Glomerular visceral epithelial cell (primary cell): ENCODE data around the gene ZIC1.

ENCODE experiments used
- DNase-seq: peaks from one replicate; pipeline ENCODE4 v3.0.0-alpha.2; 2016; ENCODE audit errors: extremely low spot score

The ZIC1 gene

GRCh38 chr3:147422601-147423536, 13.7 kb downstream of the ZIC1 start:
- DNase-seq, result peak; percentile 22

GRCh38 chr3:147423537-147423797, 14.3 kb downstream of the ZIC1 start:
- DNase-seq, result no peak

GRCh38 chr3:147423798-147424580, 14.8 kb downstream of the ZIC1 start:
- no peak for DNase-seq

- DNase-seq, result no peak
These were observed 15.6 kb downstream of the ZIC1 start for GRCh38 chr3:147424581-147425387.

GRCh38 chr3:147425388-147425850, 16.3 kb downstream of the ZIC1 start:
- no peak for DNase-seq

GRCh38 chr3:147426931-147427330, 17.8 kb downstream of the ZIC1 start:
- no peak for DNase-seq

- DNase-seq, result no peak
These were observed 18.6 kb downstream of the ZIC1 start for GRCh38 chr3:147427746-147428145.

- no peak for DNase-seq
These were observed 19.2 kb downstream of the ZIC1 start for GRCh38 chr3:147428326-147428725.

- no peak for DNase-seq
These were observed 19.6 kb downstream of the ZIC1 start for GRCh38 chr3:147428754-147429153.

- DNase-seq, result no peak
These were observed 22.6 kb downstream of the ZIC1 start for GRCh38 chr3:147431751-147432150.

GRCh38 chr3:147447224-147447623, 38.1 kb downstream of the ZIC1 start:
- DNase-seq, result no peak

- DNase-seq, result no peak
These were observed 40.5 kb downstream of the ZIC1 start for GRCh38 chr3:147449669-147450068.

- DNase-seq, result no peak
These were observed 50.0 kb downstream of the ZIC1 start for GRCh38 chr3:147458995-147459704.

- DNase-seq, result no peak
These were observed 53.7 kb downstream of the ZIC1 start for GRCh38 chr3:147462856-147463255.
